AG08396 (cell line): Measurements from ENCODE around the gene TPCN2.
"Not testable (repeated sequence)": the region's sequence is repeated elsewhere in the genome, so short reads cannot be mapped to it uniquely, and the experiment has no call there.

Experiments
- DNase-seq: peaks from one replicate; pipeline ENCODE4 v3.0.0; 2012; ENCODE audit warnings: low spot score, mixed read lengths

TPCN2 gene

DNA sequence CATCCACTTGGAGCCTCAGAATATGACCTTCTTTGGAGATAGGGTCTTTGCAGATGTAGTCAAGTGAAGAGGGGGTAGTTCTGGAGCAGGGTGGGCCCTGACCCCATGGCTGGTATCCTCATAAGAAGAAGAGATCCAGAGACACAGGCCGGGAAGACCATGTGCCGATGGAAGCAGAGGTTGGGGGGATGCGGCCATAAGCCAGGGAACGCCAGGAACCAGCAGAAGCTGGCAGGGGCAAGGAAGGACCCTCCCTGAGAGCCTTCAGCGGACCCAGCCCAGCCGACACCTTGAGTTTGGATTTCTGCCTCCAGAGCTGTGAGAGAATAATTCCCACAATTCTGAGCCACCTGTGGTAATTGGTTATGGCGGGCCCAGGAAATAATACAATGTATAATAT, 80.9 kb downstream of the TPCN2 start:
- no peak for DNase-seq

DNA sequence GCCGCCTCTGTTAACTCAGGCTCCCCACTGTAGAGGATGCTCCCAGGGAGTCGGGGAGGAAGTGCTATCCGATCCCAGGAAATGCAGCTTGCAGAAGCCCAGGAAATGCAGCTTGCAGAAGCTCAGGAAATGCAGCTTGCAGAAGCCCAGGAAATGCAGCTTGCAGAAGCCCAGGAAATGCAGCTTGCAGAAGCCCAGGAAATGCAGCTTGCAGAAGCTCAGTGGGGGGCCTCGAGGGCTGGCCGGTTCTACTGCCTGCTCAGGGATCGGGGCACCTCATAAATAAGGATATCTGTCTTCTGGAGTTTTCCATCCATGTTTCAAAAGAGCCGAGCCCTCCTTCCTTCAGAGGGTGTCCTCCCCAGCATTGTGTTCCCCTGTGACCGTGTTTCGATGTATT, 81.9 kb downstream of the TPCN2 start:
- no peak for DNase-seq

DNA sequence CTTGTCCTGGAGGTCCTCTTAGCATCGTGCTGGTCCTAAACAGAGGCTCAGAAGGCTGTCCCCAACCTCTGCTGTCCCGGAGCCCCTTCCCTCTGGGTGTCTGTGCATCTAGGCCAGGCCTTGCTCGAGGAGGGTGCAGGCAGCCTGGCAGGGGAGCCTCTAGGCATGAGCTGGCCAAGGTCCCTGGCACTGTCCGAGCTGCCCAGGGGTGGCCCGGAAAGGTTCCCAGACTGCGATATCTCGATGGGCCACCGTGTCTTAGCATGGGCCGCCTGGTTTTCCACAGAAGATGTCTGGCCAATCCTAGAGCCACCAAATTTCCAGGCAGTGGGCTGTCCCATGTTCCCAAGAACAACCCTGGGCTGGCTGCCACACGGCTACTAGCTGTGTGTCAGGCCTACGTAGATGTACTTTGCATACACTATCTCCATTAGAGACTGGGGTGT, 82.4 kb downstream of the TPCN2 start:
- DNase-seq = no peak

DNA sequence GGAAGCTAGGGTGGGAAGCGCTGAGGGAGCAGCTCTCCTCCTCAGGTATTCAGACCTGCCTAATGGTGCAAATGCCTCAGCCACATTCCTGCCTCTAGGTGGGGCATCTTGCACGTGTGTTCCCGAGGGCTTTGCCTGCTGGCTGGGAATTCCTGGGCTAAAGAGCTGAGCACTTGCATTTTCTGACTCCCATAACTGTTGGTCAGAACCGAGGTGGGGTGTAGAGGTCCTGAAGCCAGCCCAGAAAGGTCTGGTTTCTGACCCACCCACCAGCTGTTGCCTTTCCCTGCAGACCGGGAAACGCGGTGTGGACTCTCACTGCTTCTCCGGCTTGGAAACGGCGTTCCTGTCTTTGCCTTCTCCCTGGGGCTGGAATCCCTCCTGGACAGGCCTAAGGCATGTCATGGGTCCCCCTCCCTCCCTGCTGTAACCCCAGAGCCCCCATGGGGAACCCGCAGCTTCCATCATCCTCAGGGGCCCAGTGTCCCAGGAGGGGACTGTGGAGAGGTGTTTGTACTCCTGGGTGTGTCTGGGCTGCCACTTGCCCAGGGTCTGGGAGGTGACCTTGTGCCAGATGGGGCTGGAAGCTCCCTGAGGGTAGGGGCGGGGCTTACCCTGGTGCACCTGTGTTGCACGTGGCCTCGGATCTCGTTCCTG, 83.0 kb downstream of the TPCN2 start:
- DNase-seq = peak; percentile 83

DNA sequence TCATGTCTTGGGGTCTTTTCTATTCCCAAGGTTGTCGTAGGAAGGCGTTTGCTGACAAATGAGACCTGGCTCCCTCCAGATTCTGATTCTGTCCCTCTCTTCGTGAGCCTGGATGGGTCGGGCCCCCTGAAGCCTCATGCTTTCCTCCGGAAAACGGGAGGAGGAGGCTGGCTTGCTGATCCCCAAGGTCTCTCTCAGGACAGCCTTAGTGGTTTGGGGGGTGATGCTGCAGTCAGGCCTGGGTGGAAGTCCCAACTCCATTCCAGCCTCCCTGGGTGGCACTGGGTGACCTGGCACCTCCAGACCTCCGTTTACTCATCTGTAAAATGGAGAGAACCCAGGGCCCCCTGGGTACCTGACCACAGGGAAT, 83.6 kb downstream of the TPCN2 start:
- DNase-seq = no peak

DNA sequence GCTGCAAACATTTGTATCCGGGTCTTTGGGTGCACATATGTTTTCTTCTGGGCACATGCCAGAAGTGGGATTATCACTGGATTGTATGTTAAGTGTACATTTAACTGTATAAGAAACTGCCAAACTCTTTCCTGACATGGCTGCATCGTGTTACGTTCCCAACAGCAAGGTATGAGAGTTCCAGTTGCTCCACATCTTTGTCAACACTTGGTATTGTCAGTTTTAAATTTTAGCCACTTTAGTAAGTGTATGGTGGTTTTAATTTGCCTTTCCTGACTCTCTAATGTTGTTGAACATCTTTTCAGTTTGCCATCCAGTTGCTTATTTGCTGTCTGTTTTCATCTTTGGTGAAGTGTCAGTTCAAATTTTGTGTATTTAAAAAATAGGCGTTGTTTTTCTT, 84.5 kb downstream of the TPCN2 start:
- DNase-seq = no peak

DNA sequence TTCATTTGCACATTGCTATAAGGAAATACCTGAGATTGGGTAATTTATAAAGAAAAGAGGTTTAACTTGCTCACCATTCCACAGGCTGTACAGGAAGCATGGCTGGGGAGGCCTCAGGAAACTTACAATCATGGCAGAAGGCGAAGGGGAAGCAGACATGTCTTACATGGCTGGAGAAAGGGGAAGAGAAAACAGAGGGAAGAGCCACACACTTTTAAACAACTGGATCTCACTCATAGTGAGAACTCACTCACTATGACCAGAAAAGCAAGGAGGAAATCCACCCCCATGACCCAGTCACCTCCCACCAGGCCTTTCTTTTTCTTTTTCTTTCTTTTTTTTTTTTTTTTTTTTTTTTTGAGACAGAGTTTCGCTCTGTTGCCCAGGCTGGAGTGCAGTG, 85.5 kb downstream of the TPCN2 start:
- DNase-seq = not testable (repeated sequence)

DNA sequence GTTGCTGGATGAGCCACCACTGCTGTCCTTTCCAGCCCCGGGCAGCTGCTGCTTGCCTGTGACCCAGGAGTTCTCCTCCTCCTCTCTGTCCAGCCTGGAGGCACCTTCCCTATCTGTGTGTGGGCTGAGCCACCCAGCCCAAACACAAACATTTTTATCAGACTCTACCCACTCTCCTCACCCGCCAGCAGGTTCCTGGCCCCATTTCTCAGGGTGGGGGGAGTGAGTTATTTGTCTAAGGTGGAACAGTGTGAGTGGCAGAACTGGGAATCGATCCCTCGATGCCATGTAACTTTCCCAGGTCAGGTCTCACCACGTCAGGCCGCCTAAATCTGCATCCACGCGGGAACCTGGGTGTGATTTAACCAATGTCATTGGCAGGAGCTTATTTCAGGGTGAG, 86.2 kb downstream of the TPCN2 start:
- no peak for DNase-seq

DNA sequence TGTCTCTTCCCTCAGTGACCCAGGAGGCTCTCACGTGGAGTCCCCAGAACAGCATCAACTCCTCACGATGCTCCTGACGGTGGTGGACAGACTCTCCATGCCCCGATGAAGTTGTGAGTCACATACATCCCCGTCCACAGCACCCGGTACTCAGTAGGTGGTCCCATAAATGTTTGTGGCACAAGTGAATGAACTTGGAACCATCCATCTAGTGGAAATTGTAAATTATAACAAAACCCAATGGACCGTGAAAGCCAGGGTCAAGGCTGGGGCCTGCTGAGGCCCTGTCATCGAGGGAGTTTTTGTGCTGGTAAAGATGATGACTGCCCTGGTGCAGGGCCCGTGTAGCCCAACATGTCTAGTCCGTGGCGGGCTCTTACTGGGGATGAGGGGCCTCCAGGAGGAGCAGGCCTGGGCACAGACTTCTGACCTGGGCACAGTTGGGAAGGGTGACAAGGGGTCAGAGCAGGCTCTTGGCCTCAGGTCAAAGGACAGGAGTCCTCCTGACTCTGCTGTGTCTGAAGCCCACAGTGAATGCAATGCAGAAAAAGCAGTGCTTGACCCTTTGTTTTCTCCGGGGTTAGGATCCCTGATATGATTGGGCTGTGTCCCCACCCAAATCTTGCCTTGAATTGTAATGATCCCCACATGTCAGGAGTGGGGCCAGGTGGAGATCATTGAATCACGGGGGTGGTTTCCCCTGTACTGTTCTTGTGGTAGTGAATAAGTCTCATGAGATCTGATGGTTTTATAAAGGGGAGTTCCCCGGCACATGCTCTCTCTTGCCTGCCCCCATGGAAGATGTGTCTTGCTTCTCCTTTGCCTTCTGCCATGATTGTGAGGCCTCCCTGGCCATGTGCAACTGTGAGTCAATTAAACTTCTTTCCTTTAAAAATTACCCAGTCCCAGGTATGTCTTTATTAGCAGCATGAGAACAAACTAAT, 87.0 kb downstream of the TPCN2 start:
- DNase-seq = no peak

DNA sequence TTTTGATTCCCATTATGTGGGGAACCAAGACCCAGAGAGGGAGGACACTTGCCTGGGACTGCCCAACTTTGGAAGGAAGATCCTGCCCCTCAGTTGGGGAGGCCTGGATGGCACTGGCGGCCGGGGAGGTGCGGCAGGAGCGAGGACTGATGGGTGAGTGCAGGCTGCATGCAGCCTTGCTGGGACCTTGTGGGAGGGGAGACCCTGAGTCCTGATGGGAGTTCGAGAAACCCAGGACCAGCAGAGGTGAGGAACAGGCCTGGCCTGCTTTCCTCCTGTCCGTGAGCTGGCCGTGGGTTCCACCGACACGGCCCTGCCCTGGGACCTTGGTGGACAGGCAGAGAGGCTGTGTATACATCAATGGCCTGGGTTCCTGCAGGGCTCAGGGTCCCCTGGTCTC, 87.7 kb downstream of the TPCN2 start:
- no peak for DNase-seq

DNA sequence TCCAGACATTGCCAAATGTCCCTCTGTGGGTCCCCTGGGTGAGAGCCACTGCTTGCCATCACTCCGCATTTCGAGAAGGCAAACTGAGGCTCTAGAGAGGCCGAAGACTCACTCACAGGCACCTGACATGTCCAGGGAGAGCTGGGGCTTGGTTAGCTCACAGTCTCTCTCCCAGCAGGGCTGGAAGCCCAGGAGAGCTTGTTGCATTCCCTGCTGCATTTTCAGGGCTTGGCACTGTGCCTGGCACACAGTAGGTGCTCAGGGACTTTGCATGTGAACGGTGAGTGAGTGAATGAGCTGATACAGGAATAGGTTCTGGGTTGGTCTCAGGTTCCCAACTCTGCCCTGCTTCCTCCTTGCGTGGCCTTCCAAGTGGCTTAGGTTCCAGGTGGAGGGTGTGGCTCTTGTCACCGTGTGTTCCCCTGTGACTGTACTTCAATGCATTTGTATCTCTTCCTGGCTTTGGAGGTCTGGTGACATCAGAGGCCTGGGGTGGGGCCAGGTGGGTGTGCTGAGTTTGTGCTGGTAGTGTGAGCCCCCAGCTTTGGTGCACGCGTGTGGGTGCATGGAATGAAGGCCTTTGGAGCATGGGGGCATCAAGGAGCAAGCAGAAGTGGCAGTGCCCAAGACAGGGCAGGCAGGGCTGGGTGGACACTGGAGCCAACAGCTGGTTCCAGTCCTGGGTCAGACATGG, 88.6 kb downstream of the TPCN2 start:
- no peak for DNase-seq

DNA sequence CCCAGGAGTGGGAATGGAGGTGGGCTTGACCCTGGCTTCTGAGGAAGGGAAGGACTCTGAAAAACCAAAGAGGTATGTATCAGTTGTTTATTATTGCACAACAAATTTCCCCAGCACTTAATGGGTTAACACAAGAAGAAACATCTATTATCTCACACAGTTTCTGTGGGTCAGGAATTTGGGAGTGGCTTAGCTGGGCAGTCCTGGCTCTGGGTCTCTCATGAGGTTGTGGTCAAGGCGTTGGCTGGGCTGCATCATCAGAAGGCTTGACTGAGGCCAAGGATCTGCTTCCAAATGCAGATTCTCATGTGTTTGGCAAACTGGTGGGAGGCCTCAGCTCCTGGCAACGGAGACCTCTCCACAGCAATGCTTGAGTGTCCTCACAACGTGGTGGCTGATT, 89.5 kb downstream of the TPCN2 start:
- peak; percentile 65 for DNase-seq

DNA sequence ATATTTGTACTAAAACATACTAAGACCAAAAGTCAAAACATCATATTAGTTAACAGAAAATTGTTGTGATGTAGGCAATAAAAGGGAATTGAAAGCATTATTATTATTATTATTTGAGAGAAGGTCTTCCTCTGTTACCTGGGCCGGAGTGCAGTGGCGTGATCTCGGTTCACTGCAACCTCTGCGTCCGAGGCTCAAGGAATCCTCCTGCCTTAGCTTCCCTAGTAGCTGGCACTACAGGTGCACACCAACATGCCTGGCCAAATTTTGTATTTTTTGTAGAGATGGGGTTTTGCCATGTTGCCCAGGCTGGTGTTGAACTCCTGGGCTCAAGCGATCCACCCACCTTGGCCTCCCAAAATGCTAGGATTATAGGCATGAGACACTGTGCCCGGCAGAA, 91.4 kb downstream of the TPCN2 start:
- DNase-seq = not testable (repeated sequence)

DNA sequence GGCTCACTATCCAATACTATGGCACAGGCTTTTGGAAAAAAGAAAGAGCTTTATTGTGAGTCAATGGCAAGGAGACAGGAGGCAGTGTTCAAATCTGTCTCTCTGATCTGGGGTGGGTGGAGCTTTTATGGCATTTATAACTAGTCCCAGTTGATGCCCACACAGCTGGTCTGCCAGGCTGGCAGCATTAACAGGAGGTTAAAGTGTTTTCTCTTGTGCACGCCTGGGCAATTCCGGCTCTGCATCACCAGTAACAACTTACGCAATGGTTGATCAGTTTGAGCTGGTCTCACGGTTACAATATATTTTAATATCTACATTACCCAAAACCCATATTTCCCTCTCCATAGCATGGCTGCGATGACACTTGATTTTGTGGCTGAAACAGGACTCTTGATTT, 91.9 kb downstream of the TPCN2 start:
- no peak for DNase-seq

DNA sequence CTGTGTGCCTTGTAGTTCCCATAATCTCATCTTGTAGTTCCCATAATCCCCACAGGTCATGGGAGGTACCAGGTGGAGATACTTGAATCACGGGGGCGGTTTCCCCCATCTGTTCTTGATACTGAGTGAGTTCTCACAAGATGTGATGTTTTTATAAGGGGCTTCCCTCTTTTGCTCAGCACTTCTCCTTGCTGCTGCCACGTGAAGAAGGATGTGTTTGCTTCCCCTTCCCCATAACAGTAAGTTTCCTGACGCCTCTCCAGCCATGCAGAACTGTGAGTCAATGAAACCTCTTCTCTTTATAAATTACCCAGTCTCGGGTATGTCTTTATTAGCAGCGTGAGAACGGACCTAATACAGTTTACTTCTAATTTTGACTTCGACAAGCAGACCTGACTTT, 93.0 kb downstream of the TPCN2 start:
- no peak for DNase-seq

DNA sequence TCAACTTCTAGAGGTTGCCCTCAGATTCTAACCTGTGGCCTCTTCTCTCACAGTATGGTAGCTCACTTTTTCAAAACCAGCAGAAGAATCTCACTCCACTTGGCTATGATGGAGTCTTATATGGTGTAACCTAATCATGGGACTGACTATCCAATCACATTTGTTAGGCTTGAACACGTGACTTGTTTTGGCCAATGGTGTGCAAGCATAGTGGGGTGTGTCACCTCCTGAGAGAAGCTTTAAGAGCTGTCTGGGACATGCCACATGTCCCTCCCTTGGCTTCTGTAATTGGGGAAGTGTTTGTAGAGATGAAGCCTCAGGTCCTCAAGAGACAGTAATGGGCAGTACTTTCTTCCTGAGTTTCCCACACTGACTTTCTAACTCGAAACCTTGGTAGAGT, 94.2 kb downstream of the TPCN2 start:
- DNase-seq = no peak

DNA sequence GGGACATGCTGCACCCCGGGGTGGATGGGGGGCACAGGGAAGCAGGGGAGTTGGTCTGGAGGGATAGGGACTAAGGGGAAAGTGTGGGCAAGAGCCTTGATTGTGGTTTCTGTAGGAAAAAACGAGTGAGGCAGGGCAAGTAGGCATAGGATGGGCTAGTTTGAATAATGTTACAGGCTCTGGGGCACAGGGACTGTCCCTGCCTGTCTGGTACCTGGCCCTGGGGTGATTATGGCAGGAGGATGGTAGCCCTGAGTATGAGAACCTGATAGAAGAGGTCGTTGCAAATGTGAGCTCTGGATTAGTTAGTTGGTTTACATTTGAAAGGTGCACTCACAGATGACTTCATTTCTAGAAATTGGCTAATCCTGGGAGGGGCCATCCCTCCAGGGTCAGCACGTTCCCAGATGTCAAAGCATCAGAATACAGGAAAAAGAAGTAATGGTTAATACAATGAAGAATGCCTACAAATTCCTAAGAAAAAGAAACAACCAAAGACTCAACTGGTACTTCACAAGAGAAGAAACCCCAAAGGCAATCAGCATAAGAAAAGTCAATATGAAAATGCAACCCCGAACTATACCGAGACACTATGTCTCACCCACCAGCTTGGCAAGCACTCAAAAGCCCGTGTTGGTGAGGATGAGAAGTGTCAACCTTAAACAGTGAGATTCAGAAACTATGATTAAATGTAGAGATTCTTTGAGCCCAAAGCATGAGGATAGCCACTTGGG, 95.8 kb downstream of the TPCN2 start:
- no peak for DNase-seq

DNA sequence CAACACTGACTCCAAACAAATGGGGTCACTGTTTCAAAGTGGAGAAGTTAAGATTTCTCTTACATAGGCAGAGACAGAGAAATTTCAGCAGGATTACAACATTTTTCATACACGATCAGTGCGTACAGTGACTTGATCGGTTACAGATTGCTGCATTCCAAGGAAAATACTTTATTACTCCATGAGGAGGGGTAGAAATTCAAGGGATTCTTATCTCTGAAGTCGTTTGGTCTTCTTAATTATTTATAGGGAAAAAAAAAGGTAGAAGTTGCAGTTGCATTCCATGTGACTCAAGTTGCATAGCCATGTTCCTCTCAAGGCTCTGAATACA, 96.3 kb downstream of the TPCN2 start:
- peak; percentile 14 for DNase-seq

DNA sequence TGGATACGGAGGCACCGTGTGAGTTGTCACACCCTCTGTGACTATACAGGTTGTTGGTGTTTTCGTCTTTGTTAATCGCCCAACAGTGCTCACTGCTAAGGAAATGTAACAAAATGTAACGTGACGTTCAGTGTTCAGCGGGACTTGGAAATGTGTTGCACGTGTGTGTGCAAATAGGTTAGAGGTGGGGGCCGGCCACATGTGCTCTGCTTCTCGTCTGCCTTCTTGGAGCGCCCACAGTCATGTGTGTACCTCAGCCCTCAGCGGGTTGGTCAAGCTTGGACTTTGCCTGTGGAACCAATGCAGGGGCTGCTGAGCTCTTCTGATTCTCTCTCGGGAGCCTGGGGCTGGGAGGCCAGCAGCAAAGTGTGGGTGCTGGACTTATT, 99.6 kb downstream of the TPCN2 start:
- no peak for DNase-seq

DNA sequence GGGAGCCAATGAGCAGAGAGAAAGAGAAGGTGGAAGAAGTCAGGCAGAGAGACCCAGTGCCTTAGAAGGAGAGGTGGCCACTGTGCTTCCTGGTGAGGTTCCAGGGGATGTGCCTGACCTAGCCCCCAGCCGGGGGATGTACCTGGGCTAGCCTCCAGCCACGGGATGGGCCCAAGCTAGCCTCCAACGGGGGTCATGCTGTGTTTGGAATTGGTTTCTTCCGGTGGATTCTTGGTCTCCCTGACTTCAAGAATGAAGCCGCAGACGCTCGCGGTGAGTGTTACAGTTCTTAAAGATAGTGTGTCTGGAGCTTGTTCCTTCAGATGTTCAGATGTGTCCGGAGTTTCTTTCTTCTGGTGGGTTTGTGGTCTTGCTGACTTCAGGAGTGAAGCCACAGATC, 100.1 kb downstream of the TPCN2 start:
- DNase-seq = no peak

DNA sequence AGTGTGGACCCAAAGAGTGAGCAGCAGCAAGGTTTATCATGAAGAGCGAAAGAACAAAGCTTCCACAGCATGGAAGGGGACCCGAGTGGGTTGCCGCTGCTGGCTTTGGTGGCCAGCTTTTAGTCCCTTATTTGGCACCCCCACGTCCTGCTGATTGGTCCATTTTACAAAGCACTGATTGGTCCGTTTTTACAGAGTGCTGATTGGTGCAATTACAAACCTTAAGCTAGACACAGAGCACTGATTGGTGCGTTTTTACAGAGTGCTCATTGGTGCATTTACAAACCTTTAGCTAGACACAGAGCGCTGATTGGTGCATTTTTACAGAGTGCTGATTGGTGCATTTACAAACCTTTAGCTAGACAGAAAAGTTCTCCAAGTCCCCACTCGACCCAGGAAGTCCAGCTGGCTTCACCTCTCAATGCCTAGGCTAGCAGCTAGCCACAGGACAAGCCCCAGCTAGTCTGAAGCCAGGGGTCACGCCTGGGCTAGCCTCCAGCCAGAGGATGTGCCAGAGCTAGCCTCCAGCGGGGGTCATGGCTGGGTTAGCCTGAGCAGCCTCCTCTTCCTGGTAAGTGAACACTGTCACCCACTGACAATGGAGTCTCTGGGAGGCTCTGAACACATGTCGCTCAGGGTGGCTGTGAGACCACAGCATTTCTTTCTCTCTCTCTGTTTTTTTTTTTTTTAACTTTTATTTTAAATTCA, 100.8 kb downstream of the TPCN2 start:
- not testable (repeated sequence) for DNase-seq

DNA sequence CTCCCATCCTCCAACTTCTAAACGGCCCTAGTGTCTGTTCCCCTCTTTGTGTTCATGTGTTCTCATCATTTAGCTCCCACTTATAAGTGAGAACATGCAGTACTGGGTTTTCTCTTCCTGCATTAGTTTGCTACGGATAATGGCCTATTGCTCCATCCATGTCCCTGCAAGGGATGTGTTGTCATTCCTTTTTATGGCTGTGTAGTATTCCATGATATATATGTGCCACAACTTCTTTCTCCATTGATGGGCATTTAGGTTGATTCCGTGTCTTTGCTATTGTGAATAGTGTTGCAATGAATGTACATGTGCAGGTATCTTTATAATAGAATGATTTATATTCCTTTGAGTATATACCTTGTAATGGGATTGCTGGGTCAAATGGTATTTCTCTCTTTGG, 101.4 kb downstream of the TPCN2 start:
- DNase-seq = no peak
